HL-60 (cell line): ENCODE data around the gene ACE.

Experiments used
- DNase-seq, 2 experiments: peaks; one replicate each; pipeline ENCODE4 v3.0.0-alpha.2; 2010 to 2020; ENCODE audit warnings: low read depth in 1 of 2, low spot score in 1 of 2
- H3K27ac ChIP-seq: fragments of 250-450 bp; sonication (Bioruptor Pico); replicated peaks from 2 replicates; pipeline ENCODE4 v1.5.1; 2020; ENCODE audit warnings: mild to moderate bottlenecking, moderate library complexity
- H3K27me3 ChIP-seq: fragments of 250-450 bp; sonication (Bioruptor Pico); 2 replicates; pipeline ENCODE4 v1.5.1; 2021; ENCODE audit warnings: mild to moderate bottlenecking, moderate library complexity; ENCODE audit not compliant: insufficient read depth, poor library complexity, severe bottlenecking
- H3K4me3 ChIP-seq: replicated peaks from 2 replicates; pipeline ENCODE4 v1.5.1; 2011; ENCODE audit warnings: mild to moderate bottlenecking, control low read depth, low read length; ENCODE audit not compliant: insufficient read depth
- CTCF ChIP-seq: IDR thresholded peaks from one replicate; pipeline ENCODE4 v1.5.1; 2011; ENCODE audit warnings: low read length, control low read depth, inconsistent platforms; ENCODE audit not compliant: insufficient read depth
- GABPA ChIP-seq: IDR thresholded peaks from 2 replicates; pipeline ENCODE4 v1.6.1; 2012; ENCODE audit warnings: low read depth
- POLR2AphosphoS5 ChIP-seq: IDR thresholded peaks from 2 replicates; pipeline ENCODE4 v1.6.1; 2012; ENCODE audit warnings: low read depth
- SPI1 ChIP-seq: IDR thresholded peaks from 2 replicates; pipeline ENCODE4 v1.6.1; 2012; ENCODE audit warnings: low read depth, mild to moderate bottlenecking, borderline replicate concordance
- TF ChIP-seq, protein P1 (sequence below): IDR thresholded peaks from 2 replicates; pipeline ENCODE4 v1.6.1; 2012; ENCODE audit warnings: low read depth; ENCODE audit not compliant: insufficient replicate concordance

ACE gene

DNA sequence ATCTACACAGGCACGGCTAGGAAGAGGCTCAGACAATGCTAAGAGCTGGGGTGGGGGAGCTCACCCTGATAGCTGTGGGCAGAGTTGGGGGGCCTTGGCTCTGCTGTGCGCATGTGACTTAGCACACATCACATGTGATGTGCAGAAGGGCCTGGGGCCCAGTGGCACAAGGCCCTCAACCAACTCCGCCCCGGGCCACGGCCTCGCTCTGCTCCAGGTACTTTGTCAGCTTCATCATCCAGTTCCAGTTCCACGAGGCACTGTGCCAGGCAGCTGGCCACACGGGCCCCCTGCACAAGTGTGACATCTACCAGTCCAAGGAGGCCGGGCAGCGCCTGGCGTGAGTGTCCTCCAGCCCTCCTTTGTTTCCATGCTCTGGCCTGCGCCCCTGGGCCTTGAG is 19.3 kb downstream of the ACE start:
- DNase-seq = no peak
- no peak overlapping the region for H3K27ac ChIP-seq
- no peak for TF ChIP-seq SPI1
- TF ChIP-seq, protein P1, sequence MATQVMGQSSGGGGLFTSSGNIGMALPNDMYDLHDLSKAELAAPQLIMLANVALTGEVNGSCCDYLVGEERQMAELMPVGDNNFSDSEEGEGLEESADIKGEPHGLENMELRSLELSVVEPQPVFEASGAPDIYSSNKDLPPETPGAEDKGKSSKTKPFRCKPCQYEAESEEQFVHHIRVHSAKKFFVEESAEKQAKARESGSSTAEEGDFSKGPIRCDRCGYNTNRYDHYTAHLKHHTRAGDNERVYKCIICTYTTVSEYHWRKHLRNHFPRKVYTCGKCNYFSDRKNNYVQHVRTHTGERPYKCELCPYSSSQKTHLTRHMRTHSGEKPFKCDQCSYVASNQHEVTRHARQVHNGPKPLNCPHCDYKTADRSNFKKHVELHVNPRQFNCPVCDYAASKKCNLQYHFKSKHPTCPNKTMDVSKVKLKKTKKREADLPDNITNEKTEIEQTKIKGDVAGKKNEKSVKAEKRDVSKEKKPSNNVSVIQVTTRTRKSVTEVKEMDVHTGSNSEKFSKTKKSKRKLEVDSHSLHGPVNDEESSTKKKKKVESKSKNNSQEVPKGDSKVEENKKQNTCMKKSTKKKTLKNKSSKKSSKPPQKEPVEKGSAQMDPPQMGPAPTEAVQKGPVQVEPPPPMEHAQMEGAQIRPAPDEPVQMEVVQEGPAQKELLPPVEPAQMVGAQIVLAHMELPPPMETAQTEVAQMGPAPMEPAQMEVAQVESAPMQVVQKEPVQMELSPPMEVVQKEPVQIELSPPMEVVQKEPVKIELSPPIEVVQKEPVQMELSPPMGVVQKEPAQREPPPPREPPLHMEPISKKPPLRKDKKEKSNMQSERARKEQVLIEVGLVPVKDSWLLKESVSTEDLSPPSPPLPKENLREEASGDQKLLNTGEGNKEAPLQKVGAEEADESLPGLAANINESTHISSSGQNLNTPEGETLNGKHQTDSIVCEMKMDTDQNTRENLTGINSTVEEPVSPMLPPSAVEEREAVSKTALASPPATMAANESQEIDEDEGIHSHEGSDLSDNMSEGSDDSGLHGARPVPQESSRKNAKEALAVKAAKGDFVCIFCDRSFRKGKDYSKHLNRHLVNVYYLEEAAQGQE = no peak
- TF ChIP-seq CTCF = no peak
- no peak for TF ChIP-seq POLR2AphosphoS5
- TF ChIP-seq GABPA = no peak
- no peaks in the 10 kb centered on the region for H3K27me3 ChIP-seq
- H3K4me3 ChIP-seq = no peak overlapping the region

GRCh38 chr17:63496663-63497400 is 20.0 kb downstream of the ACE start:
- Histone ChIP-seq H3K27me3 (no peaks in the 10 kb centered on the region), H3K4me3 (no peak overlapping the region), H3K27ac (no peak overlapping the region)
- DNase-seq = no peak
- no peak for TF ChIP-seq CTCF
- TF ChIP-seq GABPA = no peak
- TF ChIP-seq, protein P1 = no peak
- TF ChIP-seq SPI1 = no peak
- no peak for TF ChIP-seq POLR2AphosphoS5

- no peaks in the 10 kb centered on the region for H3K27me3 ChIP-seq
- DNase-seq = no peak
- TF ChIP-seq, protein P1 = no peak
- TF ChIP-seq POLR2AphosphoS5 (no peak), SPI1 (no peak), CTCF (no peak), GABPA (no peak)
- no peak overlapping the region for H3K4me3 ChIP-seq
- H3K27ac ChIP-seq = no peak overlapping the region
Observed at GRCh38 chr17:63497708-63498483, 21.0 kb downstream of the ACE start.
